Activated T-cell treated with anti-CD3 and anti-CD28 coated beads, Interleukin-2, amount 50 U/mL, for 24 hours (primary cell): ENCODE data around the gene CLEC2A.
"Not testable (repeated sequence)": the region's sequence is repeated elsewhere in the genome, so short reads cannot be mapped to it uniquely, and the experiment has no call there.

Experiments
- DNase-seq: peaks from one replicate; pipeline ENCODE4 v3.0.0-alpha.2; 2020
- H3K27ac Mint-ChIP-seq: 2 replicates; pipeline ENCODE4 v1.8.0; 2020; ENCODE audit warnings: mild to moderate bottlenecking, mixed read lengths
- H3K27me3 Mint-ChIP-seq: 2 replicates; pipeline ENCODE4 v1.8.0; 2020; ENCODE audit warnings: mixed read lengths
- H3K36me3 Mint-ChIP-seq: 2 replicates; pipeline ENCODE4 v1.8.0; 2020; ENCODE audit warnings: low read depth, mixed read lengths
- H3K4me1 Mint-ChIP-seq: 2 replicates; pipeline ENCODE4 v1.8.0; 2020; ENCODE audit warnings: low read depth, mixed read lengths
- H3K4me3 Mint-ChIP-seq: 2 replicates; pipeline ENCODE4 v1.8.0; 2020; ENCODE audit warnings: mild to moderate bottlenecking, moderate library complexity, mixed read lengths
- H3K9me3 Mint-ChIP-seq: 2 replicates; pipeline ENCODE4 v1.8.0; 2020; ENCODE audit warnings: mixed read lengths

The CLEC2A gene

GRCh38 chr12:9932270-9932669 is at the start of gene CLEC2A:
TSS of gene CLEC2A (minus strand) at chr12:9932370. CDS start at chr12:9932329, 41 bp downstream.
- Mint-ChIP-seq H3K27me3 (no peaks in the 10 kb centered on the region), H3K27ac (no peak within 1 kb of the TSS), H3K4me1 (peaks cover 3% of the 10 kb centered on the region), H3K36me3 (no peaks in the 10 kb centered on the region), H3K4me3 (no peak within 1 kb of the TSS), H3K9me3 (no peaks in the 10 kb centered on the region)
- no peak for DNase-seq

DNA sequence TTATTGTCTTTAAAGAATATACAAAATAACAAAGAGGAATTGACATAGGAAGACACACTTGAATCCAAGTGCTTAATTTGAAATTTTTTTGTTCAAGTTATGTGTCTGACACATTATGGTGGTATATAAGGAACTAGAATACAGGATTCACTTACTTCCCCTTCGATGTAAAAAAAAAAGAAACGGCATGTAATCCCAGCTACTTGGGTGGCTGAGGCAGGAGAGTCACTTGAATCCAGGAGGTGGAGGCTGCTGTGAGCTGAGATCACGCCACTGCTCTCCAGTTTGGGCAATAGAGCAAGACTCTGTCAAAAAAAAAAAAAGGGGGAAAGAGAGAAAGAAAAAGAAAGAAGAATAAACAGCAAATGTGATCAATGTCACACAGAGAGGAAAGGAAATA is 48.0 kb upstream of the CLEC2A start:
- H3K9me3 Mint-ChIP-seq = no peaks in the 10 kb centered on the region
- no peak overlapping the region for H3K27ac Mint-ChIP-seq
- no peak overlapping the region for H3K4me3 Mint-ChIP-seq

DNA sequence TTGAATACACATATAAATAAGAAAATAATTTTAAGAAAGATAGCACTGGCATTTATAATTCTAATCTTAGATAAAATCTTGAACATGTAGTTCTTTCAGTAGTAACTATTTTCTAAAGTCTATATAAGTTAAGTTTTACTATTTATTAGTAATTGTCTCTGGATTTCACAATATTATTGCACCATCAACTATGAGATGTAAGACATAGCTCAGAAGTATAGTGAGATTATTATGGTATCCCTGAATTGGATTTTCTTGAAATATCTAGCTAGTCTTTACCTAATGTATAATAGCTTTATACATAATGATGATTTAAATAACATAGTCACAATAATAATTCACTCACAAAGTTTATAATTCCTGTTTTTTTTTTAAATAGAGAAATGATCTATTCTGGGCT is 45.7 kb upstream of the CLEC2A start:
- DNase-seq = no peak
- Mint-ChIP-seq H3K36me3 (no peaks in the 10 kb centered on the region), H3K27me3 (peaks cover 5% of the 10 kb centered on the region), H3K4me3 (no peak overlapping the region), H3K4me1 (no peaks in the 10 kb centered on the region), H3K27ac (no peak overlapping the region), H3K9me3 (no peaks in the 10 kb centered on the region)

More for the DNA sequence above, 48.0 kb upstream of the CLEC2A start:
- Mint-ChIP-seq H3K4me1 (no peaks in the 10 kb centered on the region), H3K36me3 (no peaks in the 10 kb centered on the region), H3K27me3 (no peaks in the 10 kb centered on the region)
- DNase-seq = no peak

- not testable (repeated sequence) for H3K9me3 Mint-ChIP-seq, H3K27me3 Mint-ChIP-seq, H3K27ac Mint-ChIP-seq, H3K4me3 Mint-ChIP-seq, H3K36me3 Mint-ChIP-seq, H3K4me1 Mint-ChIP-seq, DNase-seq
These were observed 44.5 kb upstream of the CLEC2A start for GRCh38 chr12:9976626-9977025.

DNA sequence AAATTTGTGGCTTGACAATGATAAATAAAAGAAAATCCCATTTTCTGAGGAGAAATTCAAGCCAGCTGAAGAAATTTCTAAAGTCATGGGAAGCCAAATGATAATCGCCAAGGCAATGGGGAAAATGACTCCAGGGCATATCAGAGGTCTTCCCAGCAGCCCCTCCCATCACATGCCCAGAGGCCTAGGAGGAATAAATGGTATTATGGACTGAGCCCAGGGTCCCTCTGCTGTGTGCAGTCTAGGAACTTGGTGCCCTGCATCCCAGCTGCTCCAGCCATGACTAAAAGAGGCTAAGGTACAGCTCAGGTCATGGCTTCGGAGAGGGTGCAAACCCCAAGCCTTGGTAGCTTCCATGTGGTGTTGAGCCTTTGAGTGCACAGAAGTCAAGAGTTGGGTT is 43.4 kb upstream of the CLEC2A start:
- H3K9me3 Mint-ChIP-seq = no peaks in the 10 kb centered on the region
- no peak overlapping the region for H3K4me3 Mint-ChIP-seq
- no peak for DNase-seq
- H3K4me1 Mint-ChIP-seq = no peaks in the 10 kb centered on the region
- no peaks in the 10 kb centered on the region for H3K36me3 Mint-ChIP-seq
- peaks cover 5% of the 10 kb centered on the region for H3K27me3 Mint-ChIP-seq
- no peak overlapping the region for H3K27ac Mint-ChIP-seq

- H3K36me3 Mint-ChIP-seq, H3K9me3 Mint-ChIP-seq, H3K4me1 Mint-ChIP-seq, DNase-seq, H3K4me3 Mint-ChIP-seq, H3K27me3 Mint-ChIP-seq, H3K27ac Mint-ChIP-seq: not testable (repeated sequence)
These were observed 42.6 kb upstream of the CLEC2A start for GRCh38 chr12:9974731-9975130.

- Mint-ChIP-seq H3K27me3 (peaks cover 5% of the 10 kb centered on the region), H3K4me3 (no peak overlapping the region), H3K27ac (no peak overlapping the region), H3K9me3 (no peaks in the 10 kb centered on the region), H3K36me3 (no peaks in the 10 kb centered on the region), H3K4me1 (no peaks in the 10 kb centered on the region)
- DNase-seq = no peak
These were observed 41.8 kb upstream of the CLEC2A start for GRCh38 chr12:9973949-9974348.

DNA sequence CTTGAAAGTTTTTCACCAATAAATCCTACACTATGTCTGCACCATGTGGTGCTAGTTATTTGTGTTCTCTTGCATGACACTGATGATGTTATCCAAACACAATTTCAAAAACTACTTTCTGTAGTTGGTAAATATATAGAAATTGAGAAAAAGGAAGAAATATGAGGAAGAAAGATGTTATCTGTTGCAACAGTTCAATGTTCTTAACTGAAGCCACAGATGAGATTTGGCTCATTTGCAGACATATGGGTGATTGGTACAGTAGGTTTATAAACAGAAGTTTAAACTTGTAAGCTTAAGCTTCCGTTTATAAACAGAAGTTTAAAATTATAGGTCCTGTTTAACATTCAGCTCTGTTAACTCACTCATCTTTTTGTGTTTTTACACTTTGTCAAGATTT is 39.0 kb upstream of the CLEC2A start, which contains the start of gene CLEC12A:
CLEC12A (plus strand) TSS at position 229 of the 400 bp plus-strand sequence. CDS start 188 bp downstream, outside the sequence.
- Mint-ChIP-seq H3K4me3 (no peak within 1 kb of the TSS), H3K36me3 (no peaks in the 10 kb centered on the region), H3K27ac (no peak within 1 kb of the TSS), H3K9me3 (no peaks in the 10 kb centered on the region), H3K4me1 (no peaks in the 10 kb centered on the region), H3K27me3 (peaks cover 5% of the 10 kb centered on the region)
- DNase-seq = no peak

- DNase-seq = no peak
- Mint-ChIP-seq H3K36me3 (no peaks in the 10 kb centered on the region), H3K4me3 (no peak overlapping the region), H3K4me1 (no peaks in the 10 kb centered on the region), H3K9me3 (no peaks in the 10 kb centered on the region), H3K27me3 (peaks cover 5% of the 10 kb centered on the region), H3K27ac (no peak overlapping the region)
These were observed 37.5 kb upstream of the CLEC2A start for GRCh38 chr12:9969673-9970072.

GRCh38 chr12:9961901-9962300 is 29.7 kb upstream of the CLEC2A start:
- H3K27ac Mint-ChIP-seq = no peak overlapping the region
- H3K9me3 Mint-ChIP-seq = no peaks in the 10 kb centered on the region
- H3K4me3 Mint-ChIP-seq = no peak overlapping the region
- H3K36me3 Mint-ChIP-seq = no peaks in the 10 kb centered on the region
- H3K27me3 Mint-ChIP-seq = no peaks in the 10 kb centered on the region
- peaks cover 28% of the 10 kb centered on the region for H3K4me1 Mint-ChIP-seq
- DNase-seq = no peak

- H3K27me3 Mint-ChIP-seq = no peaks in the 10 kb centered on the region
- peaks cover 29% of the 10 kb centered on the region for H3K4me1 Mint-ChIP-seq
- H3K9me3 Mint-ChIP-seq = no peaks in the 10 kb centered on the region
- no peak for DNase-seq
- no peaks in the 10 kb centered on the region for H3K36me3 Mint-ChIP-seq
- no peak overlapping the region for H3K27ac Mint-ChIP-seq
- H3K4me3 Mint-ChIP-seq = no peak overlapping the region
These were observed 28.9 kb upstream of the CLEC2A start for GRCh38 chr12:9961106-9961505.

DNA sequence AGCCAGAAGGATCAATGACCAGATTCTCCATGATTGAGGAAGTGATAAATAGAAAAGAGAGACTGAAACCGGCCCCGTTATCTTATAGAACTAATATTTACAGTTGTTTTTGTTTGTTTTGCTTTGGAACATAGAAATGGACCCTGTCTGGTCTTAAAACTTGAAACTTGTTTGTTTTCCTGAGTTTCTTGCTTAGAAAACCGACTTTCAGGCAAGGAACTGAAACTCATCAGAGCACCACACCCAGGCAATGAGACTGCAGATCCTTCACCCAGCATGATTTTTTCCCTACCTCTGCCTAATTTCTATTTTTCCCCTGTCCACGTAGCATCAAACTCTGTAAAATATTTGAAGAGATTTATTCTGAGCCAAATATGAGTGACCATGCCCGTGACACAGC is 28.4 kb upstream of the CLEC2A start:
- Mint-ChIP-seq H3K9me3 (no peaks in the 10 kb centered on the region), H3K4me1 (peaks cover 33% of the 10 kb centered on the region), H3K27ac (no peak overlapping the region), H3K27me3 (no peaks in the 10 kb centered on the region), H3K36me3 (no peaks in the 10 kb centered on the region), H3K4me3 (no peak overlapping the region)
- no peak for DNase-seq

GRCh38 chr12:9957834-9958233 is 25.7 kb upstream of the CLEC2A start:
- Mint-ChIP-seq H3K4me3 (no peak overlapping the region), H3K36me3 (no peaks in the 10 kb centered on the region), H3K27ac (no peak overlapping the region), H3K27me3 (no peaks in the 10 kb centered on the region), H3K4me1 (peaks cover 33% of the 10 kb centered on the region), H3K9me3 (no peaks in the 10 kb centered on the region)
- DNase-seq = no peak

DNA sequence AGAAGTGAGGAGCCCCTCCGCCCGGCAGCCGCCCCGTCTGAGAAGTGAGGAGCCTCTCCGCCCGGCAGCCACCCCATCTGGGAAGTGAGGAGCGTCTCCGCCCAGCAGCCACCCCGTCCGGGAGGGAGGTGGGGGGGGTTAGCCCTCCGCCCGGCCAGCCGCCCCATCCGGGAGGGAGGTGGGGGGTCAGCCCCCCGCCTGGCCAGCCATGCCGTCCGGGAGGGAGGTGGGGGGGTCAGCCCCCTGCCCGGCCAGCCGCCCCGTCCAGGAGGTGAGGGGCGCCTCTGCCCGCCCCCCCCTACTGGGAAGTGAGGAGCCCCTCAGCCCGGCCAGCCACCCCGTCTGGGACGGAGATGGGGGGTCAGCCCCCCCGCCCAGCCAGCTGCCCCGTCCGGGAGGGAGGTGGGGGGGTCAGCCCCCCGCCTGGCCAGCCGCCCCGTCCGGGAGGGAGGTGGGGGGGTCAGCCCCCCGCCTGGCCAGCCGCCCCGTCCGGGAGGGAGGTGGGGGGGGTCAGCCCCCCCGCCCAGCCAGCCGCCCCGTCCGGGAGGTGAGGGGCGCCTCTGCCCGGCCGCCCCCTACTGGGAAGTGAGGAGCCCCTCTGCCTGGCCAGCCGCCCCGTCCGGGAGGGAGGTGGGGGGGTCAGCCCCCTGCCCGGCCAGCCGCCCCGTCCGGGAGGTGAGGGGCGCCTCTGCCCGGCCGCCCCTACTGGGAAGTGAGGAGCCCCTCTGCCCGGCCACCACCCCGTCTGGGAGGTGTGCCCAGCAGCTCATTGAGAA is 21.0 kb upstream of the CLEC2A start:
- H3K27me3 Mint-ChIP-seq, DNase-seq, H3K4me3 Mint-ChIP-seq, H3K36me3 Mint-ChIP-seq, H3K9me3 Mint-ChIP-seq, H3K27ac Mint-ChIP-seq: not testable (repeated sequence)
- H3K4me1 Mint-ChIP-seq = peaks cover 53% of the 10 kb centered on the region

DNA sequence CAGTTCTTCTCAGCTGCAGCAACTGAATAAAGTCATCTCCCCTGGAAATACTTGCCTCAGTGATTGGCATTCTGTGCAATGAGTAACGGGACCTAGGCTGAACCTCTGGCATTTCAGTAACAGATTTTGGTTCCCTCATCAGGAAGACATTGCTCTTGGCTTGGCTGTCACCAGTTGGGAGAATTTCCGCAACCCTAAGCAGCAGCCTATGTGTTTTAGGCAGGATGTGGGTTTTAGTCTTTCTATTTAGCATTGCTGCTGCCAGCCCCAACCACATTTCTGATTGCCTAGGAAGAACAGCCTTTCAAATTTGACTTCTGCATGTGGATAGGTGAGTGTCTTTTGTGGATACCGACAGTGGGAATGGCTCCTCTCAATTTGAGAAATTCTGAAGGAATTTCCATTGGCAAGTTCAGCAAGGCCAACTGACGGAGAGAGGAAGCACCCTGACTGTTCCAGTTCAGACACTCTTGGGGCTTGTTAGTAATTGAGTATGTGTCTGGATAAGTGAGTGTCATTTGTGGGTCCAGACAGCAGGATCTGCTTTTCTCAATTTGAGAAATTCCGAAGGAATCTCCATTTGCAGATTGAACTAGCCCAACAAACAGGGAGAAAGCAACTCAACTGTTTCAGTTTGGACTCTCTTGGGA is 19.0 kb upstream of the CLEC2A start:
- Mint-ChIP-seq H3K27me3 (no peaks in the 10 kb centered on the region), H3K9me3 (no peaks in the 10 kb centered on the region), H3K4me3 (peak overlapping the region; percentile 6), H3K36me3 (no peaks in the 10 kb centered on the region), H3K27ac (no peak overlapping the region), H3K4me1 (peaks cover 47% of the 10 kb centered on the region)
- DNase-seq = peak; percentile 39
